Fibroblast of skin of scalp (primary cell): ENCODE data around the gene ADIPOR2.

Experiments used
- DNase-seq: peaks from one replicate; pipeline ENCODE4 v3.0.0-alpha.2; 2013

ADIPOR2 gene

GRCh38 chr12:1800401-1801302, 109.8 kb downstream of the ADIPOR2 start:
- DNase-seq = peak; percentile 80

GRCh38 chr12:1801303-1801975, 110.6 kb downstream of the ADIPOR2 start:
- peak; percentile 21 for DNase-seq

GRCh38 chr12:1803736-1804135, 112.9 kb downstream of the ADIPOR2 start:
- DNase-seq = no peak

GRCh38 chr12:1804545-1805332, 113.9 kb downstream of the ADIPOR2 start:
- peak; percentile 95 for DNase-seq

- no peak for DNase-seq
Measured at GRCh38 chr12:1805441-1806081, 114.7 kb downstream of the ADIPOR2 start.

GRCh38 chr12:1806301-1807086, 115.6 kb downstream of the ADIPOR2 start:
- no peak for DNase-seq

GRCh38 chr12:1807087-1807860, 116.4 kb downstream of the ADIPOR2 start:
- DNase-seq = no peak

- no peak for DNase-seq
Measured at GRCh38 chr12:1808036-1808797, 117.3 kb downstream of the ADIPOR2 start.

- no peak for DNase-seq
Measured at GRCh38 chr12:1808798-1809480, 118.1 kb downstream of the ADIPOR2 start.

- DNase-seq = no peak
Measured at GRCh38 chr12:1809591-1810190, 118.8 kb downstream of the ADIPOR2 start.

GRCh38 chr12:1810201-1810930, 119.5 kb downstream of the ADIPOR2 start:
- DNase-seq = no peak

GRCh38 chr12:1810931-1811280, 120.0 kb downstream of the ADIPOR2 start:
- no peak for DNase-seq

- no peak for DNase-seq
Measured at GRCh38 chr12:1811281-1811947, 120.5 kb downstream of the ADIPOR2 start.

- no peak for DNase-seq
Measured at GRCh38 chr12:1811948-1812291, 121.0 kb downstream of the ADIPOR2 start.

- no peak for DNase-seq
Measured at GRCh38 chr12:1812650-1813302, 121.9 kb downstream of the ADIPOR2 start.

GRCh38 chr12:1814266-1814665, 123.4 kb downstream of the ADIPOR2 start:
- DNase-seq = no peak

GRCh38 chr12:1815108-1815507, 124.2 kb downstream of the ADIPOR2 start:
- no peak for DNase-seq
